Hepatocyte (in vitro differentiated cells): ENCODE measurements around the gene MEF2D. TPM values are rescaled to one million over a fixed set of nuclear protein-coding genes. Genes with fewer than 3 reads are reported as not detected.

Source experiments
- DNase-seq: peaks from one replicate; pipeline ENCODE4 v3.0.0-alpha.2; 2016; ENCODE audit warnings: low spot score
- H2AFZ ChIP-seq: fragments of 200-600 bp; sonication (generic); 2 replicates; pipeline ENCODE4 v1.6.0; 2016; ENCODE audit warnings: antibody characterized with exemption, mild to moderate bottlenecking
- H3K27ac ChIP-seq: fragments of 200-600 bp; sonication (generic); 2 replicates; pipeline ENCODE4 v1.5.1; 2016; ENCODE audit warnings: mild to moderate bottlenecking
- H3K27me3 ChIP-seq: fragments of 200-600 bp; sonication (generic); 2 replicates; pipeline ENCODE4 v1.6.1; 2016
- H3K36me3 ChIP-seq: fragments of 200-600 bp; sonication (generic); replicated peaks from 2 replicates; pipeline ENCODE4 v1.5.1; 2016; ENCODE audit warnings: low read depth; ENCODE audit not compliant: insufficient read depth
- H3K4me1 ChIP-seq: fragments of 200-600 bp; sonication (generic); 2 replicates; pipeline ENCODE4 v1.5.1; 2016; ENCODE audit warnings: mild to moderate bottlenecking, moderate library complexity; ENCODE audit not compliant: insufficient read depth
- H3K4me2 ChIP-seq: fragments of 200-600 bp; sonication (generic); 2 replicates; pipeline ENCODE4 v1.6.0; 2016
- H3K4me3 ChIP-seq: fragments of 200-600 bp; sonication (generic); 2 replicates; pipeline ENCODE4 v1.5.1; 2016; ENCODE audit warnings: mild to moderate bottlenecking
- H3K79me2 ChIP-seq: fragments of 200-600 bp; sonication (generic); 2 replicates; pipeline ENCODE4 v1.6.0; 2017; ENCODE audit warnings: mild to moderate bottlenecking
- H3K9me2 ChIP-seq: fragments of 200-600 bp; sonication (generic); replicated peaks from 2 replicates; pipeline ENCODE4 v1.6.0; 2017; ENCODE audit warnings: mild to moderate bottlenecking; ENCODE audit not compliant: insufficient read depth
- H3K9me3 ChIP-seq: fragments of 200-600 bp; sonication (generic); 2 replicates; pipeline ENCODE4 v1.5.1; 2016; ENCODE audit warnings: low read depth, mild to moderate bottlenecking
- H4K20me1 ChIP-seq: fragments of 200-600 bp; sonication (generic); 2 replicates; pipeline ENCODE4 v1.6.0; 2016; ENCODE audit warnings: mild to moderate bottlenecking; ENCODE audit not compliant: insufficient read depth, poor library complexity, severe bottlenecking
- CTCF ChIP-seq: fragments of 200-600 bp; sonication (generic); IDR thresholded peaks from 2 replicates; pipeline ENCODE4 v1.5.1; 2016; ENCODE audit warnings: antibody characterized with exemption, mild to moderate bottlenecking; ENCODE audit not compliant: poor library complexity
- EZH2 ChIP-seq: fragments of 200-600 bp; sonication (generic); IDR thresholded peaks from 2 replicates; pipeline ENCODE4 v1.6.1; 2016; ENCODE audit warnings: antibody characterized with exemption, mild to moderate bottlenecking, borderline replicate concordance
- EZH2phosphoT487 ChIP-seq: fragments of 200-600 bp; sonication (generic); IDR thresholded peaks from one replicate; pipeline ENCODE4 v1.6.1; 2018; ENCODE audit warnings: antibody characterized with exemption, mild to moderate bottlenecking, low read depth, moderate library complexity; ENCODE audit not compliant: unreplicated experiment, severe bottlenecking
- WGBS: methylation state at CpG from one replicate; pipeline ENCODE4 v1.1.6; 2016; ENCODE audit warnings: low lambda C conversion rate; ENCODE audit errors: missing lambda C conversion rate; 5-methylcytosine and 5-hydroxymethylcytosine counted together
- polyA plus RNA-seq: library from polyadenylated mRNA; unstranded; fragments of >200 nt; fragmentation: Nextera tagmentation; extraction: Ambion mirVana; gene quantifications from 2 replicates; pipeline ENCODE4 v1.2.1, GENCODE V29; 2016
- total RNA-seq: library from RNA; depleted of rRNA; stranded (reverse); fragments of >200 nt; gene quantifications from 2 replicates; pipeline ENCODE4 v1.2.3, GENCODE V29; 2014

Gene MEF2D
- total and polyA plus RNA-seq, 2 experiments from 2014 or later, result 20.1 to 25.1 TPM

- Histone ChIP-seq H4K20me1 (no peaks in the 10 kb centered on the region), H3K4me2 (no peak overlapping the region), H3K27ac (no peak overlapping the region), H3K36me3 (no peaks in the 10 kb centered on the region), H3K79me2 (no peaks in the 10 kb centered on the region), H3K9me2 (no peaks in the 10 kb centered on the region), H3K27me3 (no peaks in the 10 kb centered on the region), H3K4me1 (peaks cover 36% of the 10 kb centered on the region), H2AFZ (no peak overlapping the region), H3K9me3 (no peaks in the 10 kb centered on the region), H3K4me3 (no peak overlapping the region)
- no peak for DNase-seq
- TF ChIP-seq EZH2, result no peak
- TF ChIP-seq EZH2phosphoT487, result no peak
- TF ChIP-seq CTCF, result no peak
- WGBS, result 90% methylated on average over 2 of the region's 2 CpGs
These were observed 5.9 kb upstream of the MEF2D start for GRCh38 chr1:156506450-156506849.

GRCh38 chr1:156505679-156506298 is 5.2 kb upstream of the MEF2D start:
- H4K20me1 ChIP-seq, result no peaks in the 10 kb centered on the region
- no peaks in the 10 kb centered on the region for H3K79me2 ChIP-seq
- WGBS, result 89% methylated on average over 21 of the region's 21 CpGs
- no peak for DNase-seq
- H3K4me2 ChIP-seq, result peak overlapping the region; percentile 62
- H3K4me3 ChIP-seq, result no peak overlapping the region
- peak overlapping the region; percentile 100 for H3K27ac ChIP-seq
- no peak overlapping the region for H2AFZ ChIP-seq
- H3K36me3 ChIP-seq, result no peaks in the 10 kb centered on the region
- peaks cover 36% of the 10 kb centered on the region for H3K4me1 ChIP-seq
- no peaks in the 10 kb centered on the region for H3K9me2 ChIP-seq
- TF ChIP-seq EZH2 (no peak), EZH2phosphoT487 (no peak), CTCF (no peak)
- H3K9me3 ChIP-seq, result no peaks in the 10 kb centered on the region
- H3K27me3 ChIP-seq, result no peaks in the 10 kb centered on the region

GRCh38 chr1:156504821-156505678 is 4.5 kb upstream of the MEF2D start:
- Histone ChIP-seq H4K20me1 (peaks cover 2% of the 10 kb centered on the region), H3K27ac (peak overlapping the region; percentile 100), H2AFZ (no peak overlapping the region), H3K4me2 (peak overlapping the region; percentile 71), H3K9me2 (no peaks in the 10 kb centered on the region), H3K27me3 (no peaks in the 10 kb centered on the region), H3K9me3 (no peaks in the 10 kb centered on the region), H3K4me1 (peaks cover 36% of the 10 kb centered on the region), H3K79me2 (peaks cover 4% of the 10 kb centered on the region), H3K4me3 (no peak overlapping the region), H3K36me3 (no peaks in the 10 kb centered on the region)
- 9% methylated on average over 39 of the region's 45 CpGs for WGBS
- peak; percentile 98 for DNase-seq
- no peak for TF ChIP-seq CTCF
- no peak for TF ChIP-seq EZH2
- TF ChIP-seq EZH2phosphoT487, result no peak
